ENCODE measurements around the gene PCDH20. TPM values are rescaled to one million over a fixed set of nuclear protein-coding genes. Genes with fewer than 3 reads are reported as not detected.

The PCDH20 gene
- total and polyA plus RNA-seq, 2 of the 13 experiments (the other 11 are each of a cell fraction or from before 2014, with no cell fraction given): 0.02 TPM; not detected in 1

DNA sequence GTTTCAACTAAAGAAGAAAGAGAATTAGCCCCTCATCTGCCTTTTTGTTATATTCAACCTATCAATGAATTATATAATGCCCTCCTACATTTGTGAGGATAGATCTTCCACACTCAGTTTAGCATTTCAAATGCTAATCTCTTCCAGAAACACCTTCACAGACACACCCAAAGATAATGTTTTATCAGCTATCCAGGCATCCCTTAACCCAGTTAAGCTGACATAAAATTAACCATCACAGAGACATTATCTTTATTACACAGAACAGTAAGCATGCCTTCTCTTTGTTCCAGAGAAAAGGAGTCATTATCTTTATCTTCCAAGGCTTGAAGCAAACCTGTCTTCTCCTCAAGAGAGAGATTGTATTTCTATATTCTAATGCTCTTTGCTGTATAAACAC is 53.1 kb downstream of the PCDH20 start:
- BruUV-seq (replicated peaks): no TSS peak
- in situ Hi-C loops (cut with HindIII; ENCODE audit: extremely low pct_ligation_motif_present, low pct_unique_long_range_greater_than_20kb) (no loop called here), intact Hi-C loops (cut with micrococcal nuclease; ENCODE audit: unreplicated experiment) (no loop called here)

More for the DNA sequence above, 53.1 kb downstream of the PCDH20 start:
- TF ChIP-seq, protein P1, sequence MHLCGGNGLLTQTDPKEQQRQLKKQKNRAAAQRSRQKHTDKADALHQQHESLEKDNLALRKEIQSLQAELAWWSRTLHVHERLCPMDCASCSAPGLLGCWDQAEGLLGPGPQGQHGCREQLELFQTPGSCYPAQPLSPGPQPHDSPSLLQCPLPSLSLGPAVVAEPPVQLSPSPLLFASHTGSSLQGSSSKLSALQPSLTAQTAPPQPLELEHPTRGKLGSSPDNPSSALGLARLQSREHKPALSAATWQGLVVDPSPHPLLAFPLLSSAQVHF (CRISPR knock-in tag; IDR thresholded peaks at IDR 0.05): no peak
- ChIA-PET CTCF (ENCODE audit: low intra/inter-chr PET ratio, low total read pairs) (no interaction called here), POLR2A (no interaction called here)
- no peak overlapping the region for H3K27ac ChIP-seq (ENCODE audit: extremely low read length, insufficient read depth, low read length)
- DNase-seq (ENCODE audit: low spot score) (no peak), ATAC-seq (no peak), FAIRE-seq (no peak)
- H3K27me3 ChIP-seq (ENCODE audit: control insufficient read depth in 1 of 2, insufficient read depth in 2 of 2, low read length in 2 of 2): no peaks in the 10 kb centered on the region
- H3K9ac ChIP-seq (ENCODE audit: insufficient read depth, low read depth, low read length): no peak overlapping the region
- H3K79me2 ChIP-seq (ENCODE audit: insufficient read depth, low read length): no peaks in the 10 kb centered on the region
- no peaks in the 10 kb centered on the region for H3K9me3 ChIP-seq (ENCODE audit: low read length)
- H3K4me1 ChIP-seq (ENCODE audit: insufficient read depth, low read length): no peaks in the 10 kb centered on the region
- H3K4me2 ChIP-seq (ENCODE audit: low read depth, low read length): no peak overlapping the region
- H3K36me3 ChIP-seq (replicated peaks in 1 of 2; ENCODE audit: control insufficient read depth in 1 of 2, insufficient read depth in 2 of 2, low read length in 2 of 2): no peaks in the 10 kb centered on the region
- no peak overlapping the region for H2AFZ ChIP-seq (ENCODE audit: low read length)
- no peaks in the 10 kb centered on the region for H4K20me1 ChIP-seq (ENCODE audit: insufficient read depth, low read length)
- H3K4me3 ChIP-seq (replicated peaks in 1 of 3; ENCODE audit: insufficient read depth in 1 of 3, low read depth in 2 of 3, low read length in 3 of 3): no peak overlapping the region
